B cell (primary cell): ENCODE results near the gene TRPM2.
"Not testable (repeated sequence)": the region's sequence is repeated elsewhere in the genome, so short reads cannot be mapped to it uniquely, and the experiment has no call there.

Source experiments
- CTCF ChIP-seq: fragments of 200-600 bp; IDR thresholded peaks from one replicate; pipeline ENCODE4 v1.8.0; 2022; ENCODE audit warnings: antibody characterized with exemption, mild to moderate bottlenecking
- EZH2 ChIP-seq: IDR thresholded peaks from 2 replicates; pipeline ENCODE4 v1.6.1; 2012; ENCODE audit warnings: borderline replicate concordance, low read depth, mild to moderate bottlenecking, moderate library complexity, low read length; ENCODE audit not compliant: insufficient read depth, poor library complexity, severe bottlenecking

GRCh38 chr21:44479556-44480199 is 126.3 kb downstream of the TRPM2 start:
- TF ChIP-seq CTCF = peak; percentile 71
- TF ChIP-seq EZH2 = not testable (repeated sequence)
